Fibroblast of the aortic adventitia (primary cell): ENCODE results near the gene LPIN1. TPM values are rescaled to one million over a fixed set of nuclear protein-coding genes. Genes with fewer than 3 reads are reported as not detected.

Experiments
- DNase-seq: peaks from one replicate; pipeline ENCODE4 v3.0.0-alpha.2; 2010; ENCODE audit warnings: low read depth
- H3K4me3 ChIP-seq: 2 replicates; pipeline ENCODE4 v1.5.1; 2011; ENCODE audit warnings: low read depth, mild to moderate bottlenecking, control low read depth, low read length, moderate library complexity
- CTCF ChIP-seq: IDR thresholded peaks from 2 replicates; pipeline ENCODE4 v1.5.1; 2011; ENCODE audit warnings: mild to moderate bottlenecking, low read length, control low read depth, inconsistent platforms; ENCODE audit not compliant: insufficient read depth
- total RNA-seq: library from RNA; depleted of rRNA; stranded (reverse); fragments of >200 nt; gene quantifications from 2 replicates; pipeline ENCODE4 v1.2.3, GENCODE V29; 2012; ENCODE audit warnings: low replicate concordance

Gene LPIN1
- total RNA-seq, 1 donor: 50.4 TPM

- no peak overlapping the region for H3K4me3 ChIP-seq
- DNase-seq: no peak
- no peak for TF ChIP-seq CTCF
These were observed 23.1 kb downstream of the LPIN1 start for GRCh38 chr2:11769516-11769915.

GRCh38 chr2:11770531-11771188, 24.2 kb downstream of the LPIN1 start:
- no peak for TF ChIP-seq CTCF

GRCh38 chr2:11771971-11772615, 25.7 kb downstream of the LPIN1 start:
- no peak overlapping the region for H3K4me3 ChIP-seq
- no peak for TF ChIP-seq CTCF
- peak; percentile 23 for DNase-seq

More at GRCh38 chr2:11770531-11771188, 24.2 kb downstream of the LPIN1 start:
- no peak overlapping the region for H3K4me3 ChIP-seq
- no peak for DNase-seq

GRCh38 chr2:11773111-11773510, 26.7 kb downstream of the LPIN1 start:
- no peak overlapping the region for H3K4me3 ChIP-seq
- DNase-seq: no peak
- no peak for TF ChIP-seq CTCF

- no peak overlapping the region for H3K4me3 ChIP-seq
- no peak for TF ChIP-seq CTCF
- no peak for DNase-seq
These were observed 27.5 kb downstream of the LPIN1 start for GRCh38 chr2:11773747-11774525.

- H3K4me3 ChIP-seq: no peak overlapping the region
- DNase-seq: no peak
- no peak for TF ChIP-seq CTCF
These were observed 28.2 kb downstream of the LPIN1 start for GRCh38 chr2:11774600-11774999.
